CD4-positive, alpha-beta T cell treated with Interferon alpha-2 for 1 hour (primary cell): Measurements from ENCODE around the gene AFF2.

Experiments
- DNase-seq, 2 donors: peaks; one replicate each; pipeline ENCODE4 v3.0.0-alpha.2; 2020 to 2022

Gene AFF2

DNA sequence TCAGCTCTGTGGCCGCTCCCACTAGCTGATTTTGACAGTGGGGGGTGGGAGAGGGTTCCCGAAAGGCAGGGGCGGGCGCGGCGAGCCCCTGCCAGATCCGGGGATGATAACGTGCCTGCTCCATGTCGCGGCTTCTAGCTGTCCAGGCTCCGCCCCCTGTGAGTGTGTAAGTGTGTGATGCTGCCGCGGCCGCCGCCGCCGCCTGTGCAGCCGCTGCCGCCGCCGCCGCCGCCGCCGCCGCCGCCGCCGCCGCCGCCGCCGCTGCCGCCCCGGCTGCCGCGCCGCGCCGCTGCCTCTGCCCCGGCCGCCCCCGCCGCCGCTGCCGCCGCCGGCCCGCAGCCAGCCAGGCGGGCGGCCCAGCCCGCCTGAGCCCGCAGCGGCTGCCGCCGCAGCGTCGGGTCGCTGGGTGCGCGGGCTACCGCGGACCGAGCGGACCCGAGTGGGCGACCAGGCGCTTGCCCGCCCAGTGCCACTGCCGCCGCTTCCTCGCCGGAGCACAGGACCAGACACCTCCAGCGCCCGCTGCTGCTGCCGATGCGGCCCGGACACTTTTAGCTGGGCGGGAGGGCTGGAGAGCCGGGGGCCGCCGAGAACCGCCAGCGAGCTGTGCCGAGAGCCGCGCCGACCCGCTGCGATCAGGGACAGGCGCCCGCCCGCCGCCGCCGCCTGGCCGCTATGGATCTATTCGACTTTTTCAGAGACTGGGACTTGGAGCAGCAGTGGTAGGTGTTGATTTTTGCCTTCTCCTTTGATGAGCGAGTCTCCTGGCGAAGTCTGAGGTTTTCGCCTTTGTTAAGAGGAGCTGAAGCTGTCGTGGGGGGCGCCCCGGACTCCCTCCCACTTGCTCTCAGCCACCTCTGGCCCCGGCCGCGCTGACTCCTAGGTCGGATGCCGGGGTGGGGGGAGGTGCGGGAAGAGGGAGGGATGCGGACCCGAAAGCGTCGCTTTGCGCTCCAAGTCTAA is at the start of gene AFF2:
Gene AFF2 (plus strand): TSS at position 195 of the 963 bp plus-strand sequence. CDS start 481 bp downstream, at position 676.
- DNase-seq = peak; percentile 47 to 52

GRCh38 chrX:148457279-148457678 is 43.1 kb upstream of the AFF2 start:
- no peak for DNase-seq

- no peak for DNase-seq
These were observed 41.1 kb upstream of the AFF2 start for GRCh38 chrX:148459343-148459742.

DNA sequence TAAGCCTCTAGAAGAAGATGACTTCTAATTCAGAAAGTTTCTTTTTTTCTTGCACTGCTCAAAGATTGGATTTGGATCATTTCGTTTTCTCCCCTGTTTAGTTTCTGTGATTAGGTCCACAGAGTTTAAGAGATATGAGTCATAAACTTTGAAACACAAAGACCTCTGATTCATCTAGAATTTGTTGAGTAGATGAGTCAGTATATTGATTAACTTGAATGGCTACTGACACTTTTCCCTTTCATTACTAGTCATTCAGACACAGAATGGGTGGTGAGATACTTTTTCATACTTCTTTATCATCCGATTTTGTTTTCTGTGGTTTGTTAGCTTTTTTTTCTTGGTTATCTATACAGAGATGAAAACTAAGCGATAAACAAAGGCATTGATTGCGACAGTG is 34.1 kb upstream of the AFF2 start:
- no peak for DNase-seq

DNA sequence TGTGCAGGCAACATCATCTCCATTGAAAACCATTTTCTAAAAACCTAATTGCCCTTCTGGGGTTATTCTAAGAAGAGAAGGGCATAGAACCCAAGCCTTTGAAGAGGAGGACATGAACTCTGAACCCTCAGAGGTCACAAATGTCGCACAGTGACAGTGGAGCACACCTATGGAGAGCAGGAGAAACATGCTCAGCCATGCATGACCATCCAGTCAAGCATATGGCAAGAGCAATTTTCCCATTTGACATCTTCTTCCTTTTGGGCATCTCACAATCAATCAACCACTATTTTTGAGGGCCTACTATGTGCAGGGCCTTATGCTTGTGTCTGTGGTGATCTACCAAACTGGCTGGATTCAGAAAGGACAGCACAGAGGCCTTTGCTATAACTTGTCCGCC is 30.1 kb upstream of the AFF2 start:
- DNase-seq = no peak

GRCh38 chrX:148474030-148474429 is 26.4 kb upstream of the AFF2 start:
- DNase-seq = no peak

DNA sequence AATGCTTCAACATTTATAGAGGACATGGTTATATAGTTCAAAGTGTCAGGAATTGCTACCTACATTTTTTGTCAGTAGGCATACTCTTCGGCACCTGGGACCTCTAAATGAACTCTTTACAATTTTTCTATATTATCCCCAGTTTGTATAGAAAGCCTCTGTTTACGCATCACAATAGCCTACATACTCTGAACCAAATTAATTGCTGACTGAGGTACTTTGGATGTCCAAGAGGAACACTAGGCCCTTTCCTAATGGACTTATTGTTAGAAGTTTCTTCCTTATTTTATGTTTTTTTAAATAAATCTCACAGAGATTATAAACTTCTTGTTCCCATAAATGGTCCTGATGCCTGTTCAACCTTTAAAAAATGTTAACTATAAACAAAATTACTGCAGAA is 8.4 kb upstream of the AFF2 start:
- DNase-seq = no peak

- DNase-seq = no peak
These were observed 5.2 kb upstream of the AFF2 start for GRCh38 chrX:148495176-148495575.

GRCh38 chrX:148498067-148498466 is 2.4 kb upstream of the AFF2 start:
- peak in 1 of 2 donors; percentile 7 for DNase-seq

DNA sequence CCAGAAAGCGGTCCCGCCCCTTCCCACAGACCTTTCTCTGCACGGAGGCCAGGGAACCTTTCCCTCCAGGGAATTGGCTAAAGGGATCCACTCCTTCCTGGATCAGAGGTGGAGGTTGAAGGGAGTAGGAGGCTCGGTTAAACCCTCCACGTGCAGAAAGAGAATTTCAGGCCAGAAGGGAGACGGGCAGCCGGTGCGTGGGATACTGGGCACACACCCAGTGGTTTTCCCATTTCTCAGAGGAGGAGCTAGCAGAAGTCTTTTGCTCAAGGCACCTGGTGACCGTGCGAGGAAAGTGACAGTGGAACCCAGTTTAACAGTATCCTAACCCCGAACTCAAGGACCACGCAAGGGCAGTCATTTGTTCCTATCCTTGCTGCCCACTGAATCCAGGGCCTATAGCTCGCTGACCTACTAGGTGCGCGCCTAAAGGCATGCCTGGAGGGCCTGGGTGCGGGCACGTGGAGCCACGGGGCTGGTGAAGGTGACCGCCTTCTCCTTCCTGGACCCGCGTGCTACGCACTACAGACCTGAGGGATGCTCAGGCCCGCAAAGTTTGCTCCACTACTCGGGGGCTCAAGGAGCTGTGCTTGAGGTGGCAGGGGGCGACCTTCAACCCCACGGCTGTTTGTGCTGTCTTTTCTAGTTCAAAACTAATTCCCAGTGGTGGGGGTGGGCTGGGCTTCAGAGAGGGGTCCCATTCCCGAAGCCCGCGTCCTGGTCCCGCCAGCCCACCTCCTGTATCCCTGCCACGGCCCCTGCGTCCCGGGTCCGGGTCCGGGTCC is 587 bp upstream of the AFF2 start:
- DNase-seq = no peak

GRCh38 chrX:148501386-148502066 is 1.1 kb downstream of the AFF2 start:
- DNase-seq = no peak

DNA sequence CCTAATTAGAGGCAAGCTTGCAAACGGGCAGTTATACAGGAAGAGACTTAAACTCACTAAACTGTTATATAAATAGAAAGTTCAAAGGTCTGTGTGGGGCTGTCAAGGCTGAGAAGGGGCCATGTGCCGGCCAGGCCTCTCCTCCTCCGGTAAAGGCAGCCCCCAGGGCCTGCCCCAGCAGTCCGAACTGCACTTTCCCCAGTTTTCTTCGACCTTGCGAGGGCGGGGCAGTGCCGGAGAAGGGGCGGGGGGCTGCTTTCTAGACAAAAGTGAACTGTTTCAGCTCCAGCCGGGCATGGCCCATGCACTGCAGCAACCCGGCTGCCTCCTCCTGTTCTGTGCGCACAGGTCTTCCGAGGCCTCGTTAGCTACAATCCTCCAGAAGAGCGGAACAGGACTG is 4.1 kb downstream of the AFF2 start:
- DNase-seq = no peak

- no peak for DNase-seq
These were observed 7.0 kb downstream of the AFF2 start for GRCh38 chrX:148507418-148507817.

- DNase-seq = no peak
These were observed 12.0 kb downstream of the AFF2 start for GRCh38 chrX:148512453-148512852.

DNA sequence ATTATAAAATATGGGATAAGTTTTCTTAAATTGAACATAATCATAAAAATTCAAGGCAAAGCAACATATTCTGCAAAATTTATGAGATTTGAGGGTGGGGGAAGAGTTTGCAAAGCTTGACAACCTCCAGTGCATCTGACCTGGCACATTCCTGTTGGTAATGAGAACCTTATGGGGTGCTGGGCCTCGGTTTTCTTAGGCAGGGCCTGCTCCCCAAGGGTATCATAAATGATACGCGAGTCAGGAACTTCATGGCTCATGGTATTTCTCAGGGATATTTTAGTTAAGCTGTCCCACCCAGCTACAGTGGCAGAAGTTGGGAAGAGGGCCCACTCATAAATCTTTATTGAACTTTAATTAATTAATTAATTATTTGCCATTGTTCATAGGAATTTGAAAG is 13.2 kb downstream of the AFF2 start:
- DNase-seq = no peak

GRCh38 chrX:148517176-148517575 is 16.8 kb downstream of the AFF2 start:
- no peak for DNase-seq

DNA sequence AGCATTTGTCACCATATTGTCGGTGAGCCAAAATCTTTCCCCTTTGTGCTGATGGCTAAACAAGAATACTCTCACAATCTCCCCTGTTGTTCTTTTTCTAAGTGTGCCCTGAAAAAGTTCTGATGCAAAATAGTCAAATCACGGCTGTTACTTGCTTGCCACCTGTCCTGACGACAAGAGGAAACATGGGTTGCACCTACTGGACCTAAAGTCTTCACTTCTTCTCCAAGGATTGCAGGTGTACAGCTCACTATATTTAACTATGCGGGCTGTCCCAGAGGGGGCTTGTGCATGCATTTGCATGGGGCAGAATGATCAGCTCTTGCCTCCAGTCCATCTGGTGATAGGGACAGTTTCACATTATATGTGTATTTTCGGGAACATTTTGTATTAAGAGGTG is 21.6 kb downstream of the AFF2 start:
- DNase-seq = no peak

GRCh38 chrX:148523303-148524080 is 23.1 kb downstream of the AFF2 start:
- DNase-seq = no peak

DNA sequence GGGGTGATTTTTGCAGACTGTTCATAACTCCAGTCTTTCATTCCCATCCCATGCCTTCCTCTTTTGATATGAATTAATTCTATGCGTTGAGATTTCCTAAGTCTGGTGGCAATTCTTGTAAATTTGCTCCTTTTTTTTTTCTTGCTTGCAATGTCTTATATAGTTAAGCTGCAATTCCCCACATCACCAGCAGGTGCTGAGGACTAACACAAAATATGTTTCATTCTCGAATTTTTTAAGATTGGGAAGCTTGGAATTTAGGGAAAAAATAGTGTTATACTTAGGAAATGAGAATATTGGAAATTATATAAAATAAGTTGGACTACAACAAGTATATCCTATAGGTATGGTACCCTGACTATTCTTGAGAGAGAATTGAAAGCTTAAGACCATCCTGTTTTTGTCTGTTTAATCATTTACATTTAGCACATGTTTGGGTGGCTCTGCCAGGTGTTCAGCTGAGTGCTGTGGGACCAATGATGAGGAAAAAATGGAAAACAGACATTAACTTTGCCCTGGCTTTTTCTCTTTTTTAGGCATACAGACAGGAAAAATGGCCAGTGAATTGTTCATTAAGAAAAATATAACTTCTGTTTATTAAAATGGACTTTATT is 30.2 kb downstream of the AFF2 start:
- peak in 1 of 2 donors; percentile 3 for DNase-seq

DNA sequence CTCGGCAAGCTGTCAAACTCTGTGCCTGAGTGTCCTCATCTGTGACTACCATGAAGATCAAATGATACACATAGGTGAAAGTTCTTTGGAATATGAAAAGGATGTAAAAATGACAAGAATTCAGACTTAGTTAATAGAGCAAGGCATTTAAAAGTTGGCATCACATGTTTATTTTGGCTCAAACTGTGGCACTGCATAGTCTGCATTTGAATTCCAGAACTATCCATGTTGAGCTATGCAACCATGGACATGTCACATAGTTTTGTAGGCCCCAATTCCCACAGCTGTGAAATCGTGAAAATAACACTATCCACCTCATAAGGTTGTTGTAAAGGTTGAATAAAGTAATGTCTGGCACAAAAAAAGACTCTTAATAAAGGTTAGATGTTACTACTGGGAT is 33.9 kb downstream of the AFF2 start:
- no peak for DNase-seq

DNA sequence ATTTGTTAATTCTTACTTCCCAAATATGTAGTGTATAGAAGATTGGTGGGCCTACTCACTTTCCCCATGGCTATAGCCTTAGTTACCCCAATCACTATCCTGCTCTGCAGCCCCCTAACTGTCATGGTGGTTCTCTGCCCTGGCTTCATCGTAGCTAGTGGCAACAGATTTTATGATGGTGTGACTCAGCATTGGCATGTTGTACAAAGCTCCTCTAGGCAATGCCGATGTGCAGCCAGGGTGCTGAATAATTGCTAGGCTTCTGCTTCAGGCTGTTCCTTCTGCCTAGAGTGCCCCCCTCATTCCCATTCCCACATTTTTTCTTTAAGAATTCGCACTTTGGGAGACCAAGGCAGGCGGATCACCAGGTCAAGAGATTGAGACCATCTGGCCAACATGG is 35.2 kb downstream of the AFF2 start:
- DNase-seq = no peak

DNA sequence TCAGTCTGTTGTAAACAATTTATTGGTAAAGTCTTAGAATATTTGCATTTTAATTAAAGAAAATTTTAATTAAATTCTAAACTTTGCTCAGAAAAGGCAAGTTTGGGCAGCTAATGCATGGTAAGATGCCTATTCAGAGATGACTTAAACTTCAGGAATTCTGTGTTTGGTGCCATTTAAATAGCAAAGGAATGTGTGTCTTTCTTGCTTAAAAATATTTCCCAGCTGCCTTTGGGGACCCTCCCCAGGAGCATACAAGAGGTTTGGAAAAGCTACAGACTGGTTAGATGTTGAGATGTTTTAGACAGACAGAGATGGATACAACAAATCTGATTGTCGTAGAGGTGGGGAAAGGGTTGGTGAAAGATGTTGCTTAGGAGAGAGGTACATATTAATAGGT is 36.5 kb downstream of the AFF2 start:
- no peak for DNase-seq
